Natural killer cell treated with Interleukin-12 subunit alpha and Interleukin-12 subunit beta and Interleukin-15 and Interleukin-18, amount 100 ng/mL, for 72 hours (primary cell): ENCODE measurements around the gene FZD2. TPM values are rescaled to one million over a fixed set of nuclear protein-coding genes. Genes with fewer than 3 reads are reported as not detected.
"Not testable (repeated sequence)": the region's sequence is repeated elsewhere in the genome, so short reads cannot be mapped to it uniquely, and the experiment has no call there.

Experiments used
- ATAC-seq, 2 donors: fragments of 150-1000 bp; cut with Tn5 transposase in 1 of 2; sonication (Bioruptor Pico), chemical (Tn5 transposase) in 1 of 2; 2 replicates each; pipeline ENCODE4 v1.10.0; 2021
- DNase-seq: peaks from one replicate; pipeline ENCODE4 v3.0.0; 2022; ENCODE audit warnings: low spot score
- H3K27ac Mint-ChIP-seq, 2 donors: 1 replicate in 1 of 2; 2 replicates in 1 of 2; pipeline ENCODE4 v1.8.0; 2022; ENCODE audit warnings: mixed read lengths in 2 of 2, mild to moderate bottlenecking in 1 of 2, moderate library complexity in 1 of 2
- H3K27me3 Mint-ChIP-seq, 2 donors: 1 replicate in 1 of 2; 2 replicates in 1 of 2; pipeline ENCODE4 v1.8.0; 2022; ENCODE audit warnings: mixed read lengths in 2 of 2
- H3K36me3 Mint-ChIP-seq: one replicate; pipeline ENCODE4 v1.8.0; 2022; ENCODE audit warnings: mixed read lengths
- H3K4me1 Mint-ChIP-seq, 2 donors: 1 replicate in 1 of 2; 2 replicates in 1 of 2; pipeline ENCODE4 v1.8.0; 2022; ENCODE audit warnings: low read depth in 2 of 2, mixed read lengths in 2 of 2, mild to moderate bottlenecking in 1 of 2
- H3K4me3 Mint-ChIP-seq: one replicate; pipeline ENCODE4 v1.8.0; 2022; ENCODE audit warnings: mixed read lengths
- H3K9me3 Mint-ChIP-seq: 2 replicates; pipeline ENCODE4 v1.8.0; 2022; ENCODE audit warnings: mixed read lengths
- total RNA-seq, 2 donors: library from RNA; stranded (reverse); gene quantifications; one replicate each; pipeline ENCODE4 v1.2.3, GENCODE V29; 2022

The FZD2 gene
- under 1 TPM in 1 of 2 donors, not detected in 1; 0.20 TPM for total RNA-seq

DNA sequence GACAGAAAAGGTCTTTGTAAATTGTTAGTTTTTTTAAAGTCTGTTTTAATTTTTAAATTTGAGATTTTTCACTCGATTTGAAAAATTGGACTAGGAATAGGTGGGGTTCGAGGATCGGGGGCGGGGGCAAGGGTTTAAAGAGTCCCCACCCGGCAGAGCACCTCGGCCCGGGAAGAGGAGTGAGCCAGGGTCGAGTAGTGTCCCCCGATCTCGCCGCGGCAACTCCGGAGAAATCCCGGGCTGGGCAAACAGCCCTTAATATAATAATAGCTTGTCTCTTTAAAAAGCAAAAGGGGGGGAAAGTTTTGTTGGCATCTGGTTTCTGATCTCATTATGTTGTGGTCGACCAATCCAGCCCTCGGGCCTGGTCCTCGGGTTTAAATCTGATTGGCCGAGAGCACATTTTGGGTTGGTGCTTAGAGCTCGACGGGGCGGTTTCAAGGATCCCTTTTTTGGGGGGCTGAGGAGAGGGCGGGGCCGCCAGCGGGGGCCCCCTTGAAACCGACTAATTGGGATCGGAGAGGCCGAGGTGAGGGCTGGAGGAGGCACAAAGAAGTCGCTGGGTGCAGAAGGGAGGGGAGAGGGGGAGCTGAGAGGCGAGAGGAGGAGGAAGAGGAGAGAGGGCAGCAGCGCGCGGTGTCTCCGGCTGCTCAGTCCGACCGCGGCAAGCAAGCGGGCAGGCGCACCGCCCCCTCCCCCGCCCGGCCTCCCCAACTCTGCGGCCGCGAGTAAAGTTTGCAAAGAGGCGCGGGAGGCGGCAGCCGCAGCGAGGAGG, at the start of gene FZD2:
FZD2 (plus strand) TSS at position 653 of the 775 bp plus-strand sequence. CDS start 205 bp downstream, outside the sequence.
- H3K27ac Mint-ChIP-seq = peak within 1 kb of the TSS; percentile 63 to 91
- DNase-seq (peak; percentile 76), ATAC-seq (peak; percentile 88)
- H3K36me3 Mint-ChIP-seq = no peaks in the 10 kb centered on the region
- H3K9me3 Mint-ChIP-seq = no peaks in the 10 kb centered on the region
- H3K4me1 Mint-ChIP-seq = peaks cover 23 to 30% of the 10 kb centered on the region in 2 donors
- peak within 1 kb of the TSS; percentile 88 for H3K4me3 Mint-ChIP-seq
- H3K27me3 Mint-ChIP-seq = peaks cover 39 to 56% of the 10 kb centered on the region in 2 donors

DNA sequence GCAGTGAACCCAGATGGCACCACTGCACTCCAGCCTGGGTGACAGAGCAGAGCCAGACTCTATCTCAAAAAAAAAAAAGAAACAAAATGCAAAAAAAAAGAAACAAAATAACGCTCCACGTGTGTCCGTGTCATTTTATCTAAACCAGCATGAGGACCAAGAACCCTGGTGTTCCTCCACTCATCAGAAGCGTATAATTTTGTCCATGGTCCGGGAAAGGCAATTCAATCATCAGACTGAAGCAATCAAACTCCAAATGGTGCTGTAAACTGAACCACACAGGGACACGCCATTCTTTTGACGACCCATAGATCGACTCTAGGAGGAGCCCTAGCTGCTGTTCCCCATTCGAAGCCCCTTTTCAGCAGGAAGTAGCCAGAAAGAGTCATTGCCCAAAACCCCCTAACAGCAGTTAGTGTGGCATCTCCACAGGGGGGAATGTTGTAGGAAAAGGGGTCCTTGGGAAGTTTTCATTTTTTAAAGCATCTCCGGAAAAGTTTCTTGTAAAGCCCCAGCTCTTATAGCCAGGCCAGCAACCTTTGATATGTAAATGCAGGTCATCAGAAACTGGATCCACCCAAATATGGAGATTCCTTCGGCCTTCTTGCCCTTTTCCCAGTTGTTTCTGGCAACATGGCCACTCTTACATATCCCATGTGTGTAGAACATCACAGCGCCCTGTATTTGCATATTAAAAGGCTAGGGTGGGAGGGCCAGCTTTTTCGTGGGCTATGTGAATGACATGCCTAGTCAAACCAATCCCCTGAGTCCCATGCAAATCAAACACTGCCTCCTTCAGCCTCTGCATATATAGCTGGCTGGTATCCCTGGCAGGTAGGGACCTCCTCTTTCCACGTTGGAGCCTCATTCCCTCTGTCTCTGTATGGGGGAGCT, 45.8 kb upstream of the FZD2 start:
- not testable (repeated sequence) for DNase-seq, H3K27me3 Mint-ChIP-seq, H3K4me3 Mint-ChIP-seq, H3K4me1 Mint-ChIP-seq, H3K27ac Mint-ChIP-seq, ATAC-seq, H3K36me3 Mint-ChIP-seq, H3K9me3 Mint-ChIP-seq

DNA sequence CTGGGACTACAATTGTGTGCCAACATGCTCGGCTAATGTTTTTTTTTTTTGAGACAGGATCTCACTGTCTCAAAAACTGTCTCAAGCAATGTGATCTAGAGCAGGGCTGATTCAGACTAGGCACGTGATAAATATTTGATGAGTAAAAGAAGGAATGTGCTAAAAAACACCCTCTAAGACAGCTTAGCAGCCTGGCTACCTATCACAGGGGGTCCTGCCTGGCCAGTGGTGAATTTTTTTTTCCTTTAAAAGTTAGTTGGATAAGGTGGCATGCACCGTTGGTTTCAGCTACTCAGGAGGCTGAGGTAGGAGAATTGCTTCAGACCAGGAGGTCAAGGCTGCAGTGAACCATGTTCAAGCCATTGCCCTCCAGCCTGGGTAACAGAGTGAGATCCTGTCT, 39.3 kb upstream of the FZD2 start:
- H3K4me1 Mint-ChIP-seq = no peaks in the 10 kb centered on the region
- H3K4me3 Mint-ChIP-seq = no peak overlapping the region
- H3K9me3 Mint-ChIP-seq = no peaks in the 10 kb centered on the region
- peaks cover 4 to 10% of the 10 kb centered on the region in 2 donors for H3K27me3 Mint-ChIP-seq
- H3K36me3 Mint-ChIP-seq = no peaks in the 10 kb centered on the region
- H3K27ac Mint-ChIP-seq = no peak overlapping the region
- DNase-seq (no peak), ATAC-seq (no peak)

DNA sequence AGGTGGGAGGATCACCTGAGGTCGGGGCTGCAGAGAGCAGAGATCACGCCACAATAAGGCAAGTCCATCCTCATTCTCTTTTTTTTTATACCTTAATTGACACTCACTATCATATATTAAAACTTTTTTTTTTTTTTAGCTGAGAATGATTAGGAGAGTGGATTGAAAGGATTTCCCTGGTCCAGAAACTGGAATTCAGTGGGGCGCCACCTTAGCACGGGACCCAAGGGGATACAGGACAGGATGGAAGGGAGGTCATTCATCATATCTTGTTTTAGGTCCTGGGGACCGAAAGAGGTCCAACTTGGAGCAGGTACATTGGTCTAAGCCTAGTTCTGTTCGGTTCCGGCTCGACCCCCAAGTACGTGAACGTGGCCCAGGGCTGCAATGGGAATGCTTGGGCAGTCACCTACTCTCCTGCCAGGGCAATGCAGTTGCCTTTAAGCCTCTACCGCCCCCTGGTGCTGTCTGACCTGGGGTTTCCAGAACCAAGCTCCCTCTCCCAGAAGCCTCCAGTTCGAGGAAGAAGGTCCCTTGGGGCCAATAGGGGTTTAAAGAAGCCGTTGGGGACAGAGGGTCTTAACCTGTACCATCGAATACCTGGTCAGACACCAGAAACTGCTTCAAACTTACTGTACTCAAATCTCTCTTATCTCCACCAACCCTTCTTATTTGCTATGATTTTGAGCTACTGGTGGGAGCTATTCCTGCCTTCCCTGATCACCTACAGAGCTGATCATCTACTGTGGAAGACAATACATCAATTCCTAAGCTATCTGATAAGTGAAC, 34.2 kb upstream of the FZD2 start:
- peak; percentile 79 for DNase-seq
- Mint-ChIP-seq H3K27ac (no peak overlapping the region), H3K9me3 (peaks cover 4% of the 10 kb centered on the region), H3K27me3 (no peaks in the 10 kb centered on the region), H3K4me1 (no peaks in the 10 kb centered on the region), H3K36me3 (no peaks in the 10 kb centered on the region), H3K4me3 (no peak overlapping the region)
- ATAC-seq = peak; percentile 70 to 82

DNA sequence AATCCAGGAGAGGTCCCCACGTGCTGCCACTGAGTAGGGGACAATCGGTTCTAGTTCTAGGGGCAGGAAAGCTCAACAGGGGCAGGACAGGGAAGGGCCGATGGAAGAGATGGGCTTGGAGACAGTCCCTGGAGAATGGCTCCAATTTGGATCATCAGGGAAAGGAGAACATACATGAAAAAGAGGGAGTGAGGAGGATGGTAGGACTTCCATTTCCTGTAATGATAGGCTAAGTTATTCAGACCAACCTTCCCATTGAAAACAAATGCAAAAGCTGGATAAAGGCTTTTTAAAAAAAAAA, 33.7 kb upstream of the FZD2 start:
- Mint-ChIP-seq H3K4me3 (no peak overlapping the region), H3K4me1 (no peaks in the 10 kb centered on the region), H3K9me3 (peaks cover 4% of the 10 kb centered on the region), H3K27me3 (no peaks in the 10 kb centered on the region), H3K36me3 (no peaks in the 10 kb centered on the region), H3K27ac (no peak overlapping the region)
- ATAC-seq (no peak), DNase-seq (no peak)

DNA sequence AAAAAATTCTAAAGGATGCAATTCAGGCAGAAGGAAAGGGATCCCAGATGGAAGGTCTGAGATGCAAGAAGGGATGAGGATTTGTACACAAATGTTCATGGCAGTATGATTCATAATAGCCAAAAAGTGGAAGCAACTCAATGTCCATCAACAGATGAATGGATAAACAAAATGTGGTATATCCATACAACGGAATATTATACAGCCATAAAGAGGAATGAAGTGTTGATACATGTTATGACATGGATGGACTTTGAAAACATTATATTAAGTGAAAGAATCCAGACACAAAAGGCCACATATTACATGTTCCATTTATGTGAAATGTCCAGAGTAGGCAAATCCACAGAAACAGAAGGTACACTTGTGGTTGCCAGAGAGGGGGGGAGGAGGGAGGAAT, 30.2 kb upstream of the FZD2 start:
- Mint-ChIP-seq H3K27me3 (peaks cover 0 to 2% of the 10 kb centered on the region in 2 donors), H3K9me3 (peaks cover 4% of the 10 kb centered on the region), H3K27ac (no peak overlapping the region), H3K36me3 (no peaks in the 10 kb centered on the region), H3K4me1 (no peaks in the 10 kb centered on the region), H3K4me3 (no peak overlapping the region)
- ATAC-seq = no peak
- DNase-seq = no peak

DNA sequence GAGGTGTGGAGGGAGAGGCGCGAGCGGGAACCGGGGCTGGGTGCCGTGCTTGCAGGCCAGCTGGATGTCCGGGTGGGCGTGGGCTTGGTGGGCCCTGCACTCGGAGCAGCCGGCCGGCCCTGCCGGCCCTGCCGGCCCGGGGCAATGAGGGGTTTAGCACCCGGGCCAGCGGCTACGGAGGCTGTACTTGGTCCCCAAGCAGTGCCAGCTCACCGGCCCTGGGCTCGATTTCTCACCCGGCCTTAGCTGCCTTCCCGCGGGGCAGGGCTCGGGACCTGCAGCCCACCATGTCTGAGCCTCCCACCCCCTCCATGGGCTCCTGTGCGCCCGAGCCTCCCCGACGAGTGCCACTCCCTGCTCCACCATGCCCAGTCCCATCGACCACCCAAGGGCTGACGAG, 29.3 kb upstream of the FZD2 start:
- H3K4me3 Mint-ChIP-seq = no peak overlapping the region
- H3K4me1 Mint-ChIP-seq = no peaks in the 10 kb centered on the region
- H3K27me3 Mint-ChIP-seq = peaks cover 0 to 3% of the 10 kb centered on the region in 2 donors
- H3K36me3 Mint-ChIP-seq = no peaks in the 10 kb centered on the region
- H3K9me3 Mint-ChIP-seq = peaks cover 4% of the 10 kb centered on the region
- no peak for DNase-seq
- no peak for ATAC-seq
- H3K27ac Mint-ChIP-seq = no peak overlapping the region

DNA sequence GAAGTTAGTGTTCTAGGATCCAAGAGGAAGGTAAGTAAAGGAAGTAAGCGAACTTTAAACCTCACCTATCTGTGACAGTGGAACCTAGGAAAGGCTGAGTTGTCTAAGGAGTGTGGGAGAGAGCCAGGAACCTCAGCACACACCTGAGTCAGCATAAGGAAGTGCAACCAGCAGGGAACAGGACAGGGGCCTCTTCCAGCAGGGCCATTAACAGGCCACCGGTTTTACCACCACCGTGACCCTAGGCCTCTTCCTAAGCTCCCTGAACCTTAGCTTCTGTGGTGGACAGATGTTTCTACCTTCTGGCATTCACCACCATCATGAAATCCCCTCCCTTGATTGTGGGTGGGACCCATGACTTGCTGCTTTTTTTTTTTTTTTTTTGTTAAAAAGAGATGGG, 27.4 kb upstream of the FZD2 start:
- ATAC-seq (no peak), DNase-seq (no peak)
- no peak overlapping the region for H3K27ac Mint-ChIP-seq
- peaks cover 4% of the 10 kb centered on the region for H3K9me3 Mint-ChIP-seq
- H3K4me1 Mint-ChIP-seq = peaks cover 5 to 7% of the 10 kb centered on the region in 2 donors
- no peak overlapping the region for H3K4me3 Mint-ChIP-seq
- no peaks in the 10 kb centered on the region for H3K36me3 Mint-ChIP-seq
- peaks cover 0 to 3% of the 10 kb centered on the region in 2 donors for H3K27me3 Mint-ChIP-seq

DNA sequence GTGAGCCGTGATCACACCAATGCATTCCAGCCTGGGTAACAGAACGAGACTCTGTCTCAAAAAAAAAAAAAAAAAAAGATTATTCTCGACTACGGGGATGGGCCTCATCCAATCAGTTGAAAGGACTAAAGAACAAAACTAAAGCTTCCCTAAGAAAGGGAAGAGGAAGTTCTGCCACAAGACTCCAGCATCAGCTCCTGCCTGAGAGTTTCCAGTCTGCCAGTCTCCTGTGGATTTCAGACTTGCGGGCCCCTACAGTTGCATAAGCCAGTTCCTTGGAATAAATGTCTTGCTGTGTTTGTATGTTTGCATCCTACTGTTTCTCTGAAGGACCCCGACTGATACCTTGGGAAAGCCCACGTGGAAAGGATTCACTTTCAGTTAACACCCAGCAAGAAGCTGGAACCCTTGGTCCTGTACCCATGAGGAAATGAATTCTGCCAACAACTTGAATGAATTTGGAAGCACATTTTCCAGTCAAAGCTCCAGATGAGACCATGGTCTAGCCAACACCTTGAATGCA, 26.3 kb upstream of the FZD2 start:
- no peak overlapping the region for H3K27ac Mint-ChIP-seq
- H3K27me3 Mint-ChIP-seq = peaks cover 0 to 3% of the 10 kb centered on the region in 2 donors
- H3K36me3 Mint-ChIP-seq = no peaks in the 10 kb centered on the region
- no peak for DNase-seq
- peaks cover 5 to 7% of the 10 kb centered on the region in 2 donors for H3K4me1 Mint-ChIP-seq
- peaks cover 4% of the 10 kb centered on the region for H3K9me3 Mint-ChIP-seq
- H3K4me3 Mint-ChIP-seq = no peak overlapping the region
- ATAC-seq = no peak

DNA sequence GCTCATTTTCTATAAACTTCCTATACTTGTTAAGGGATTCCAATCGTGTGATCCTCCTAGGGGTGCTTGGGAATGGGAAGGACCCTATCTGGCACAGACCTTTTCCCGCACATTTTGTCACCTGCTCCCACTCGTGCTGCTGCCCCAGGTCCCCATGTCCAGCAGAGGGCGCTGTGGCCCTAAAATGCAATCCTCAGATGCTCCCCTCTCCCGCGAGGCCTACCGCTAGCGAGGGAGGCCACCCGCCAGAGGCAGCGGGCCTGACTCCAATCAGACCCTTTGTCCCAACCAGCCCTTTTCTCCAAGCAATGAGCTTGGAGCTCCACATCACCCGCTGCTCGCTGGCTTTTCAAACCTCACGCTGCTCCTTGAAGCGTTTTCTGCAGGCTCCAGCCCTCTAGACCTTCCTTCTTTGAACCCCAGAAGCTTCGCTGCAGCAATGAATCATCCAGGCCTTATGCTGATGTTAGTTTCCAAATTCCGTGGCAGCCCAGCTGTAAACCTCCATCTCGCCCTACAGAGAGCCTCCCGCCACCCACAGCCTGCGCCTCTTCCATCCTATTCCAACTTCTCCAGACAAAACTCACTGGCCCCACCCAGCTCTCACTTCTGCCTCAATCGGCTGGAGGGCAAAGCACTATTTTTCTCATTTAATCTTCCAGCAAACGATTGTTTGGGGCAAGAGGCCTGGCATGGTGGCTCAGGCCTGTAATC, 23.6 kb upstream of the FZD2 start:
- H3K4me1 Mint-ChIP-seq = peaks cover 5 to 7% of the 10 kb centered on the region in 2 donors
- peak overlapping the region in 1 of 2 donors; percentile 3 for H3K27ac Mint-ChIP-seq

DNA sequence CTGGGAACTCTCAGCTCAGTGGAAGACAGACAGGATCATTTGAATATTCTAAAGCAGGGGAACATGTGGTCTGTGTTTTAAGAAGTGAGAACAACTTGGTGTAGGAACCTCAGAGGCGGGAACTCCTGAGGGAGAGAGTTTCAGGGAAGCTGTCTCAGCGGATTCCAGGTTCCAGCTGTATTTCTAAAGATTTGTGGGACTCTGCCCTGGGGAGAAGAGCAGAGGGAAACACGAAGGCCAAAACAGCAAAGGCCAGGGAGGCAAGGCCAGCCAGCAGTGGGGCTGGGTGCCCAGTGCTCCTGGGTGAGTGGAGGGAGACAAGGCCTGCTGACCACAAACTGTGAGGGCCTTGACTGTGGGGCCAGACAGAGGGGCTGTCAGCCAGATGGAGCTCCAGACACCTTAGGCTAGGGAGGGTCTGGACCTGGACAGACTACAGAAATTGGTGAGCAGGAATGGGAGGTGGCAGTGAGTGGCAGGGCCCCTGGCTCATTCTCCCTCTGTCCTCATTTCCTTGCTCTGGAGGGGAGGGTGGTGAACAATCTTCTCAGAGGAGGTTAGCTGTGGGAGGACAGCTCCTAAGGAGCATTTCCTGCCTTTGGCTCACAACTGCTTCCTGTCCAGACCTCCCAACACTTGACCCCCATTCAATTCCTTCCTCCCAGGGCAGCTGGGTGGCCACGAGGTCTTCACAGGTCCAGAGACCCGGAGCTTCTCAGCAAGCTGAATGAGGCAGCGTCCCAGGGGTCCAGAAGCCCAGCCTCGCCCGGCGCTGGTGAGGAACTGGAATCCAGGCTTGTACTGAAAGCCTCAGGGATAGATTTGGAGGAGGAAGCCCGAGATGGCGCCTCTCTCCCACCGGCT, 21.0 kb upstream of the FZD2 start:
- no peak overlapping the region for H3K4me3 Mint-ChIP-seq
- no peaks in the 10 kb centered on the region for H3K36me3 Mint-ChIP-seq
- H3K27ac Mint-ChIP-seq = no peak overlapping the region
- peaks cover 5 to 7% of the 10 kb centered on the region in 2 donors for H3K4me1 Mint-ChIP-seq
- DNase-seq = no peak
- no peaks in the 10 kb centered on the region for H3K9me3 Mint-ChIP-seq
- peaks cover 6 to 14% of the 10 kb centered on the region in 2 donors for H3K27me3 Mint-ChIP-seq
- no peak for ATAC-seq

More for the DNA sequence above, 23.6 kb upstream of the FZD2 start:
- H3K4me3 Mint-ChIP-seq = no peak overlapping the region
- ATAC-seq (peak; percentile 83 to 85), DNase-seq (peak; percentile 85)
- no peaks in the 10 kb centered on the region for H3K9me3 Mint-ChIP-seq
- no peaks in the 10 kb centered on the region for H3K36me3 Mint-ChIP-seq
- peaks cover 0 to 3% of the 10 kb centered on the region in 2 donors for H3K27me3 Mint-ChIP-seq

DNA sequence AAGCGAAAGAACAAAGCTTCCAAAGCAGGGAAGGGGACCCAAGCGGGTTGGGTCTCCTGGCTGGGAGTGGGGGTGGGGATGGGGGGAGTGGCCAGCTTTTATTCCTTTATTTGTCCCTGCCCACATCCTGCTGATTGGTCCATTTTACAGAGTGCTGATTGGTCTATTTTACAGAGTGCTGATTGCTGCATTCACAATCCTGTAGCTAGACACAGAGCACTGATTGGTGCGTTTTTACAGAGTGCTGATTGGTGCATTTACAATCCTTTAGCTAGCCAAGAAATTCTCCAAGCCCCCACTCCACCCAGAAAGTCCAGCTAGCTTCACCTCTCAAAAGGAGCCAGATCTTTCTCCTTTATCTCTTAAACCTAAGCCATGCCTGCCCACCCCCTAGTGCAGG, 19.4 kb upstream of the FZD2 start:
- peaks cover 6 to 14% of the 10 kb centered on the region in 2 donors for H3K27me3 Mint-ChIP-seq
- DNase-seq, H3K9me3 Mint-ChIP-seq, H3K4me3 Mint-ChIP-seq, H3K36me3 Mint-ChIP-seq, H3K4me1 Mint-ChIP-seq, H3K27ac Mint-ChIP-seq, ATAC-seq: not testable (repeated sequence)
